IPS-20b (cell line): ENCODE results near the gene SYPL2.

Source experiments
- H3K27ac ChIP-seq: one replicate; pipeline ENCODE4 v1.5.1; 2013; ENCODE audit warnings: low read length
- H3K27me3 ChIP-seq: 2 replicates; pipeline ENCODE4 v1.6.1; 2013; ENCODE audit warnings: mild to moderate bottlenecking, low read length, inconsistent platforms; ENCODE audit not compliant: insufficient read depth
- H3K36me3 ChIP-seq: 2 replicates; pipeline ENCODE4 v1.6.1; 2013; ENCODE audit warnings: low read depth, mild to moderate bottlenecking, inconsistent platforms, low read length, moderate library complexity; ENCODE audit not compliant: insufficient read depth
- H3K4me1 ChIP-seq: 2 replicates; pipeline ENCODE4 v1.6.1; 2013; ENCODE audit warnings: mild to moderate bottlenecking, control low read depth, inconsistent platforms, low read length, moderate library complexity; ENCODE audit not compliant: insufficient read depth
- H3K4me3 ChIP-seq: 2 replicates; pipeline ENCODE4 v1.5.1; 2013; ENCODE audit warnings: mild to moderate bottlenecking, low read length, inconsistent platforms
- H3K9ac ChIP-seq: 2 replicates; pipeline ENCODE4 v1.6.1; 2013; ENCODE audit warnings: low read depth, mild to moderate bottlenecking, inconsistent platforms, low read length, moderate library complexity
- H3K9me3 ChIP-seq: 2 replicates; pipeline ENCODE4 v1.6.1; 2013; ENCODE audit warnings: mild to moderate bottlenecking, low read depth, low read length, inconsistent platforms; ENCODE audit not compliant: insufficient read depth

Gene SYPL2

DNA sequence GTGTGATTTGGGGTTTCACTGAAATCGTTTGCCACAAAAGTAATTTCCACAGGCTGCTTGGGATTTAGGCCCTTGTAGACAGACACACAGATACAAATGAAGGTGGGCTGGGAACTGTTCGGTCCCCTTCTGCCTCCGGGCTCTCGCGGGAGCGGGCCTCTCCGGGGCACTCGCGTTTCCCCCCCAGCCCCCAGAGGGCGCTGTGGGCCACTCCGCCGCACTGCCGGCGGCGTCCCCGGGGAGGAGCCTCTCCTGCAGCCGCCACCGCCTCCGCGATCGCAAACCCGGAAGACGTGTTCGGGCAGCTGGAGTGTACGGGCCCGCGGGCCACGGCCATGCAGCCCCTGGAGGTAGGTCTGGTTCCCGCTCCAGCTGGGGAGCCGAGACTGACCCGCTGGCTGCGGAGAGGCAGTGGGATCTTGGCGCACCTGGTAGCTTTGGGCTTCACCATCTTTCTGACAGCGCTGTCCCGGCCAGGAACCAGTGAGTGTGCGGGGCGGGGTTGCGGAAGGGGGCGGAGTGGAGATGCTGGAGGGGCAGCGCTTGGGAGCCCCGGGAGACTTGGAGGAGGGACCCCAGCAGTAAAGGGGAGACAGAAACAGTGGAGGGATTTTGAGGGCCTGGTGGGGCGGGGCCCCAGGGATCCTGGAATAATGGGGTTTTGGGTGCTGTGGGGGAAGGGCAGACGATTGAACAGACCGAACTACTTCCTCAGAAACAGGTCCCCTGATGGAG, 27.6 kb downstream of the SYPL2 start, which contains the start of gene CYB561D1:
Gene CYB561D1, plus strand, starts transcription at position 290 of the 735 bp plus-strand sequence. Its CDS starts 46 bp downstream, at position 336.
- peaks cover 14% of the 10 kb centered on the region; the same call in 1 of the 2 replicates for H3K36me3 ChIP-seq
- no peak within 1 kb of the TSS for H3K27ac ChIP-seq
- H3K4me3 ChIP-seq: peak within 1 kb of the TSS; percentile 89
- no peaks in the 10 kb centered on the region for H3K27me3 ChIP-seq
- H3K9ac ChIP-seq: peak within 1 kb of the TSS; percentile 70; the same call in 1 of the 2 replicates
- H3K4me1 ChIP-seq: peaks cover 3% of the 10 kb centered on the region; the same call in 1 of the 2 replicates
- no peaks in the 10 kb centered on the region for H3K9me3 ChIP-seq

DNA sequence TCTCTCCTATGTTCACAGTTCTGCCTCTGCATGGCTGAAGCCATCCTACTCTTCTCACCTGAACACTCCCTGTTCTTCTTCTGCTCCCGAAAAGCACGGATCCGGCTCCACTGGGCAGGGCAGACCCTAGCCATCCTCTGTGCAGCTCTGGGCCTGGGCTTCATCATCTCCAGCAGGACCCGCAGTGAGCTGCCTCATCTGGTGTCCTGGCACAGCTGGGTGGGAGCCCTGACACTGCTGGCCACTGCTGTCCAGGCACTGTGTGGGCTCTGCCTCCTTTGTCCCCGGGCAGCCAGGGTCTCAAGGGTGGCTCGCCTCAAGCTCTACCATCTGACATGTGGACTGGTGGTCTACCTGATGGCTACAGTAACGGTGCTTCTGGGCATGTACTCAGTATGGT, 29.4 kb downstream of the SYPL2 start:
- H3K4me3 ChIP-seq: no peak overlapping the region
- H3K9ac ChIP-seq: no peak overlapping the region
- H3K27me3 ChIP-seq: no peaks in the 10 kb centered on the region
- H3K36me3 ChIP-seq: 0 out of 2 replicates have a peak, but pooled peaks cover 6% of the 10 kb centered on the region
- no peak overlapping the region for H3K27ac ChIP-seq
- H3K4me1 ChIP-seq: peaks cover 3% of the 10 kb centered on the region; the same call in 1 of the 2 replicates
- no peaks in the 10 kb centered on the region for H3K9me3 ChIP-seq

DNA sequence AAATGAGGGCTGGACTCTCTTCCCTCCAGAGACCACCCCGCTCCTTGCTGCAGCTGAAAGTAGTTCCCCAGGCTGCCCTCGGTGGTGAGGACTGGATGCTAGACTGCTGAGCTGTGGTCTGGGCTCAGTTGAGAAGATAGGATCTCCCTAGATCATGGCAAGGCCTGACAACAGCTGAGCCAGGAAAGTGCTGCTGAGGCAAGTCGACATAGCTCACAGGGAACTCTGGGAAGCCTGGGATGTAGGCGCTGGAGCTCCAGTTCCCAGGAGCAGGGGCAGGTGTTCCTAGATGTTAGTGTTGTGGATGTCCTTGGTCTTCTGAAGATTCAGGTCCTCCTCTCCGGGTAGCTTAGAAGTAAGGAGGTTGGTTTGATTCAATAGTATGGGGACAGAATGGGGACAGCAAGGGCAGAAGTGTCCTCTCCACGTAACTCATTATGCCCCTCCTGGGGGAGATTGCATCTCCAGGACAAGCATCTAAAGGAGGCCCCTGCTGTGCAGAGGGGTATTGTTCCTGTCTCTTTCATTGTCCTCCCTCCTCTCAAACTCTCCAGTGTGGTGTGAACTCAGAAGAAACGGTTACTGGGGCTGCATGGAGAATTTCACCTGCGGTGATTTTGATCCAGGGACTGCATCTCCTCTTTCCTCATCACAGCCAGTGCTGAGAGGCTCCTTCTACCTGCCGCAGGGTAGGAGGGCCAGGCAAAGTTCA, 31.3 kb downstream of the SYPL2 start:
- no peaks in the 10 kb centered on the region for H3K9me3 ChIP-seq
- H3K27me3 ChIP-seq: no peaks in the 10 kb centered on the region
- H3K27ac ChIP-seq: no peak overlapping the region
- H3K4me3 ChIP-seq: no peak overlapping the region
- H3K9ac ChIP-seq: no peak overlapping the region
- 0 out of 2 replicates have a peak, but pooled peaks cover 6% of the 10 kb centered on the region for H3K36me3 ChIP-seq
- peaks cover 3% of the 10 kb centered on the region for H3K4me1 ChIP-seq

DNA sequence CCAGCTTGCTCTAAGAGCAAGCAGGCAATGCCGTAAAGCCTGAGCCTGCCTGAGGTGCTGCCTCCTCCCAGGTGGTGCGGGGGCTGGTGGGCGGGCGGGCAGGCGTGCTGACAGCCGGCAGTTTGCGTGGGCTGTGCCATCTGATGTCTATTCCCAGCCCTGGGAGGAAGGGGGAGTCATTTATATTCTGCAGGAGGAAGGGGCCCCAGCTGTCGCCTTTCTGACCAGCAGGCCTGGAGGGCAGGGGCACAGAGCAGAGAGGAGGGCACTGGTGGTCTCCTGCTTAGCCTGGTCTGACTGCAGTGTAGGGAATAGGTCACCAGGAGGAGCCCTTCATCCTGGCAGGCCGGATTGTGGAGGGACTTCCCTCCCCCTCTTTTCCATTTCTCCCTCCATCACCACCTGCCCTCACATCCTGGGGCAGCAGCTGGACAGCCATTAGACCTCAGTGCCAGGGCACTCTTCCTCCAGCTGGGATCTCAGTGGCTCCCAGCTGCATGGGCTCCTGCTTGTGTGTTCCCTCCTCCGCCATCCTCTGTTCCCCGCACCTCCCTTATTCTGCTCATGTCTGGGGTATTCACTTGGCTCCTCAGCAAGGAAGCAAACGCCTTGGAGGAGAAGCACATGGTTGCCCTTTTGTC, 31.9 kb downstream of the SYPL2 start:
- H3K27ac ChIP-seq: no peak overlapping the region
- no peaks in the 10 kb centered on the region for H3K27me3 ChIP-seq
- H3K36me3 ChIP-seq: 0 out of 2 replicates have a peak, but pooled peaks cover 6% of the 10 kb centered on the region

DNA sequence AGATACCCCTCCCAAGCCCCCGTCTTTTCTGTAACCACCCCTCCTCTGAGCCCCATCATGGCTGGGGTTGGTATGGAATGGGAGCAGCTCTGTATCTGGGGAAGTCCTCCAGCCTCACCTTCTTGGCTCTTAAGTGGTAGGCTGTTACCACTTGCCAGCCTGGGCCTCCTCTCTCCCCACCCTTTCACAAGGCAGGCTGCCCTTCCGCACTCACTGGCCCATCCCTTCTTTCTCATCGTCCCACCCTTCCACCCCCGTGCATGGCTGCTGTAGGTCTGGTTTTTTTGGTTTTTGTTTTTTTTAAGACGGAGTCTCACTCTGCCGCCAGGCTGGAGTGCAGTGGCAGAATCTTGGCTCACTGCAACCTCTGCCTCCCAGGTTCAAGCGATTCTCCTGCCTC, 32.7 kb downstream of the SYPL2 start:
- Histone ChIP-seq H3K4me3 (no peak overlapping the region), H3K9me3 (no peaks in the 10 kb centered on the region), H3K27me3 (no peaks in the 10 kb centered on the region), H3K4me1 (peaks cover 3% of the 10 kb centered on the region), H3K9ac (no peak overlapping the region), H3K36me3 (0 out of 2 replicates have a peak, but pooled peaks cover 6% of the 10 kb centered on the region), H3K27ac (no peak overlapping the region)

More for the DNA sequence above, 31.9 kb downstream of the SYPL2 start:
- Histone ChIP-seq H3K4me3 (no peak overlapping the region), H3K4me1 (peaks cover 3% of the 10 kb centered on the region), H3K9me3 (no peaks in the 10 kb centered on the region), H3K9ac (0 out of 2 replicates have a peak overlapping the region, but pooled peaks have one; percentile 28)

DNA sequence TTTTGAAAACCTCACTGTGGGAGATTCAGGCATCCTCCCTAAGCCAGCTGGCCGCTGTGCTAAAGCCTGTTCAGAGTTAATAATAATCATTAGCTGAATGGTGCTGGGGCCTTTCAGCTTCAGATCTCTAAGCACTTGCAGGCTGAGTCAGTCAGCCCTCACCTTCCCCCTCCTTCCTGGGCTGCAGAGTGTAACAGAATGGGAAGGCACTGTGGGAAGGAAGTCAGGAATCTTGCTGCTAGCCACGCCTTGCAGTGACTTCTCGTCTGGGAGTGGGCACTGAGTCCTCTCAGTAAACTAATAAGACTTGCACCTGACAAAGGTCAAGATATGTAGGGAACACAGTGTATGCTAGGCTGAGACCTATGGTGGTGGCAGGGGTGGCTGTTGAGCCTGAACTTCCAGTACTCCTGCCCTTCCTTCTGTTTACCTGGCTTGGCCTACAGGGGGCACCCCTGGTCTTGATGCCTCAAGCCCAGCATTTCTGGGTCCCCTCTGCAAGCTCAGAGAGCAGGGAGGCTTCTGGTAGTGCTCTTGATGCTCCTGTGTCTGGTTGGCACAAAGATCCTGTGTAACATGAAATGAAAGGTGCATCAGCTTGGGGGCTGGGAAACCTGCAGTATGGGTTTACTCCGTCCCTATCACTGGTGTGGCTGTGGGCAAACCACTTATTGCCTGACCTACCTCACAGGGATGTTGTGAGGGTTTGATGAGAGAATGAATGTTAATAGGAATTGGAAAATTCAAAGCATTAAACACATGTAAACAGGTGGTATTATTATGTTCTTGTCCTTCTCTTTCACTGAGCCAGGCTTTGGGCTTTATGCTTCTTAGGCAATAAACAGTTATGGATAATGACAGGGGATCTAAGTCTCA, 33.6 kb downstream of the SYPL2 start:
- 0 out of 2 replicates have a peak, but pooled peaks cover 6% of the 10 kb centered on the region for H3K36me3 ChIP-seq
- H3K9me3 ChIP-seq: no peaks in the 10 kb centered on the region
- no peak overlapping the region for H3K4me3 ChIP-seq
- H3K9ac ChIP-seq: no peak overlapping the region
- no peak overlapping the region for H3K27ac ChIP-seq
- H3K27me3 ChIP-seq: no peaks in the 10 kb centered on the region
- H3K4me1 ChIP-seq: peaks cover 3% of the 10 kb centered on the region

DNA sequence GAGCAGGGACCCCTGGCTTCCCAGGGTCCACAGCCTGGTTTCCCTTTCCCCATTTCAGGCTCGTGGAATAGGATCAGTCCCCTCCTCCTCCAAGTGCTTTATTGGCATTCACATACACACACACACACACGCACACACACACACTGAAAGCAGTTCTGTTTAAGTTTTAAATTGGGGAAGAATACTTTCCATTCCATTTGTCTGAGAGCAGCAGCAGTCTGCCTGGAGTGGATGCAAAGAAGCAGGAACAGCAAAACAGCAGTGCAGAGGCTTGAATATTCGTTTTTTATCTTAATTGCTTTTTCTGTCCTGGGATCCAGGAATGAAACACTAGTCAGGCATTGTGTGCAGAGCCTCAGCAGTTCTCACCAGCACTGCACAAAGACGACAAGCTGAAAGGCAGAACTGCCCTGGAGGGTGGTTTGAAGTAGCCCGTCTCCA, 34.6 kb downstream of the SYPL2 start:
- Histone ChIP-seq H3K36me3 (0 out of 2 replicates have a peak, but pooled peaks cover 6% of the 10 kb centered on the region), H3K4me3 (no peak overlapping the region), H3K27me3 (no peaks in the 10 kb centered on the region), H3K27ac (no peak overlapping the region), H3K9ac (no peak overlapping the region), H3K9me3 (no peaks in the 10 kb centered on the region), H3K4me1 (peaks cover 3% of the 10 kb centered on the region)

DNA sequence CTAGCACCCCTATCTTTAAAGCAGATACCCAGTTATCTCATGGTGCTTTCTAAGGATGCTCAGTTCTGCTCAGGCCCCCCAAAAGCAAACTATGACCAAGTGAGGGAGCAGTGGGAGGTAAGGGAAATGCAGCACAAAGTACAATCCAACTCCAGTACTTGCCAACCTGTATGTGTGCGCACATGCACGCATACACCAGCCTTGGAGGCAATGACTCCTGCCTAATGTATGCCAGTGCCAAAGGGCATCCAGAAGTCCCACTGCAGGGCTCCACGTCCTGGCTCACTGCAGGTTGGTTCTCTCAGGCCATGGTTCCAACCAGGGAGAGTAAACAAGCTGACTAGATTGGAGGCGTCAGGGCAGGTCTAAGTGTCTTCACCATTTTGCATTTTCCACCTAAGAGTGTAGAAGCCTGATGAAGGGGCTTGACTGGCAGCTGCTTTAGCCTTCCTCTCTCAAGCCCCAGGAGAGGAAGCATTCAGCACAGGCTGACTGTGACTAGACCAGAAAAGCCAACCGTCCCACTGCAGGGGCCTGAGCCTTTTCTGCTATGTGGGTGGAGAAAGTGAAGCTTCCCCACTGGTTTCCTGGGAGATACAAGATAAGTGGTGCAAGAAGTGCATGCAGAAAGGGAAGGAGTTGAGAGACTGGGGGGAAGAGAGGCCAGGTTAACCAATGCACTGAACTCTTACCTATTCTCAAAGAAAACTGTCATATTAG, 35.5 kb downstream of the SYPL2 start:
- no peaks in the 10 kb centered on the region for H3K9me3 ChIP-seq
- no peaks in the 10 kb centered on the region; the same call in 1 of the 2 replicates for H3K27me3 ChIP-seq
- no peak overlapping the region for H3K9ac ChIP-seq
- H3K4me1 ChIP-seq: peaks cover 3% of the 10 kb centered on the region
- H3K36me3 ChIP-seq: 0 out of 2 replicates have a peak, but pooled peaks cover under 1% of the 10 kb centered on the region
- no peak overlapping the region for H3K4me3 ChIP-seq
- no peak overlapping the region for H3K27ac ChIP-seq

DNA sequence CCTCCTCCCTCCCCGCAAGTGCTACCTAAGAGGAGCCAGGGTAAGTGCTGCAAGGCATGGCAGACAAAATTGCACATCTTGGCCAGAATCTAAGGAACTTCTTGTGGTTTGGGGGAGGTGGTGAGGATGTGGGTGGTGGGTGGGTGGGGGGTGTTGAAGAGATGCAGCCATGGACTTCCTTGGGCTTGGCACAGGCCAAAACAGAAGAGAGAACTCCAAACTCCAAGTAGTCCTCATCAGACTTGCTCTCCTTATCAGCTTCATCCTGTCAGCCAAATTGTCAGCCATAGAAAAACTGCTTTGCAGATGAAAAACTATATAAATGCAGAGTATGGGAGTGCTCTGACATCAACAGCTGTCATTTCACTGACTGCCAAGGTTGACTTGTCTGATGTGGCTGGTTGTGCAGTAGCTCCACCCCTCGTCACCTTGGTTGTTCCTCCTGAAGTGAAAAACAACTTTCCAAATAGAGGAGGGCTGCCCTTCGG, 36.1 kb downstream of the SYPL2 start:
- H3K9me3 ChIP-seq: no peaks in the 10 kb centered on the region
- H3K27ac ChIP-seq: no peak overlapping the region
- peaks cover under 1% of the 10 kb centered on the region; the same call in 1 of the 2 replicates for H3K27me3 ChIP-seq
- no peak overlapping the region for H3K4me3 ChIP-seq
- H3K4me1 ChIP-seq: peaks cover 3% of the 10 kb centered on the region
- H3K36me3 ChIP-seq: no peaks in the 10 kb centered on the region
- no peak overlapping the region for H3K9ac ChIP-seq

DNA sequence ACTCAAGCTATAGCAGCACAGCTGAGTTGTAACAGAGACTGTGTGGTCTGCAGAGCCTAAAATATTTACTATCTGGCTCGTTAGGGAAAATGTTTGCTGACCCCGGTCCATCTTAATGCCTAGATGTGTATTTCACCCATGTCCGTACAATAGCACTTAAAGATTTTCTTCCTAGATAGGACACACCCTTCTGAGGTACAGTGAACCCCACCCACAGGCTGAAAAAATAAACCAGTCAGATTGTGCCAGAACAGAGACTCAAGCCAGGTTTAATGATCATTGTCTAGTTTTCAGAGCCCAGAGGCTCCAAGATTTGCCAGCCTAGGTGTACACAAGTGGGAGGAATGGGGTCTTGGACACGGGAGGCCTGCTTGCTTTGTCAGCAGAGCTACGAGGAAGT, 37.6 kb downstream of the SYPL2 start:
- no peaks in the 10 kb centered on the region; the same call in 1 of the 2 replicates for H3K4me1 ChIP-seq
- H3K27ac ChIP-seq: no peak overlapping the region
- no peak overlapping the region for H3K9ac ChIP-seq
- H3K9me3 ChIP-seq: no peaks in the 10 kb centered on the region
- H3K4me3 ChIP-seq: no peak overlapping the region
- peaks cover 16% of the 10 kb centered on the region for H3K27me3 ChIP-seq
- H3K36me3 ChIP-seq: no peaks in the 10 kb centered on the region
